C4-2B (cell line): ENCODE results near the gene DBF4B.

Experiments
- H3K27ac ChIP-seq: fragments of 450-650 bp; 2 replicates; pipeline ENCODE4 v1.5.1; 2017
- ZFX ChIP-seq: fragments of 450-650 bp; IDR thresholded peaks from 2 replicates; pipeline ENCODE4 v1.6.1; 2017
- TF ChIP-seq, protein P1 (sequence below): fragments of 450-650 bp; conservative IDR thresholded peaks from 2 replicates; pipeline ENCODE4 v1.5.1; 2017; ENCODE audit warnings: mild to moderate bottlenecking

Gene DBF4B

DNA sequence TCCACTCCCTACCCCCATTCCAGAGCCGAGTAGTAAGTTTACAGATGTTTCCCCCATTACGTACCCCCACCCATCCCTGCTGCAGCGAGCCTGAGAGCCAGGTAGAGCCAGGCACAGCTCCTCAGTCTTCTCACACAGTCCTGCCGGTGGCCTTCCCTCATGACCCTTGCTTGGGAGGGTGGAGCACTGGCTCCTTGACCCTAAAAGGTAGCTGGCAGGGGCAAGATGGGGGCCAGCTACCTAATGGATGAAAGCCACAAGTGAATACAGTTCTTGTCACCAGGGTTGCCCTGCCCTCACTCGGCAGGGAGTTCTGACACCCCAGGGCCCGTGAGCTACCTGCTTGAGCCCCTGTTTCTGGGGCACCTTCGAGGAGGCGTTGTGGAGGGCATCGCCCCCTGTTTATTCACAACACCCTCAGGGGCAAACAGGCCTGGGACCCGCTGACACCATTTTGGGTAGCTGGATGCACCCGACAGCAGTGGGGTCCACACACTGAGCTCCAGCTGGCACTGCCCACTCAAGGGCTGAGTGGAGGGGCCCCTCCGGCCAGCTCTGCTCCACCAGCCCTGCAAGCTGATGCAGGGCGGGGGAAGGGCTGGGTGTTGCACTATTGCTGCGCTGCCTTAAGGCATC, 72.5 kb downstream of the DBF4B start:
- no peak for TF ChIP-seq ZFX
- TF ChIP-seq, protein P1, sequence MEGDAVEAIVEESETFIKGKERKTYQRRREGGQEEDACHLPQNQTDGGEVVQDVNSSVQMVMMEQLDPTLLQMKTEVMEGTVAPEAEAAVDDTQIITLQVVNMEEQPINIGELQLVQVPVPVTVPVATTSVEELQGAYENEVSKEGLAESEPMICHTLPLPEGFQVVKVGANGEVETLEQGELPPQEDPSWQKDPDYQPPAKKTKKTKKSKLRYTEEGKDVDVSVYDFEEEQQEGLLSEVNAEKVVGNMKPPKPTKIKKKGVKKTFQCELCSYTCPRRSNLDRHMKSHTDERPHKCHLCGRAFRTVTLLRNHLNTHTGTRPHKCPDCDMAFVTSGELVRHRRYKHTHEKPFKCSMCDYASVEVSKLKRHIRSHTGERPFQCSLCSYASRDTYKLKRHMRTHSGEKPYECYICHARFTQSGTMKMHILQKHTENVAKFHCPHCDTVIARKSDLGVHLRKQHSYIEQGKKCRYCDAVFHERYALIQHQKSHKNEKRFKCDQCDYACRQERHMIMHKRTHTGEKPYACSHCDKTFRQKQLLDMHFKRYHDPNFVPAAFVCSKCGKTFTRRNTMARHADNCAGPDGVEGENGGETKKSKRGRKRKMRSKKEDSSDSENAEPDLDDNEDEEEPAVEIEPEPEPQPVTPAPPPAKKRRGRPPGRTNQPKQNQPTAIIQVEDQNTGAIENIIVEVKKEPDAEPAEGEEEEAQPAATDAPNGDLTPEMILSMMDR, result no peak
- no peak overlapping the region for H3K27ac ChIP-seq

DNA sequence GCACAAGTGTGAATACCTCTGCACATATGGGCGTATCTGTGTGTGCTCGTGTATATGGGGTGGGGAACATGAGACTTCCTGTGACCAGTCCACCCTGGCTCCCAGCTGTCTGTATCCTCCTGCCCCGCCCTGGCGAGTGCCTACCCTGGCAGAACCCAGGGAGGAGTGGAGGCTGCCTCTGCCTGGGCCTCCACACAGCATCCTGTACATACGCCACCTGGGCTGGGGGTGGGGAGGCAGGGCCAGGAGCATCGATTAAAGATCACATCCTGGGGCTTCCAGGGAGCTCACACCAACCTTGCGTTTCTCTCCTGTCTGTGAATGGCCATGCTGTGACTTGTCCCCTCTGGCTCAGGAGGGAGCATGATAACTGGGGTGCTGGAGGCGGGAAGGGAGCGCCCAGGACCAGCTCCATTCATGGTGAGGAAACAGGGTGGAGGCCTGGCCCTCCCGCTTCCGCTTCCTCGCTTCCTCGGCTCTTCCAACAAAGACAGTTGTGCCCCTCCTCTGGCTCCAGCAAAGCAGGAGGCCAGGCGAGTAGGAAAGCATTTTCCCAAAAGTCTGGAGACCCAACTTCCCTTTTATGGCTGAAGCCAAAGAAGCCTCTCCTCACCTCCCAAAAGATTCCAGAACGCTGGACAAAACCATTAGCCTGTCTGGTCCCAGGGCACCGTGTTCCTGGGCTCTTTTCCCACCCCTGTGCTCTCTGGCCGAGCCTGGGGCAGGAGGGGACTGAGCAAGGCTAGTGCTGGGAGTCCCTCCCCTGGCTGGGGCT, 73.3 kb downstream of the DBF4B start:
- TF ChIP-seq, protein P1, result no peak
- no peak for TF ChIP-seq ZFX
- no peak overlapping the region for H3K27ac ChIP-seq

DNA sequence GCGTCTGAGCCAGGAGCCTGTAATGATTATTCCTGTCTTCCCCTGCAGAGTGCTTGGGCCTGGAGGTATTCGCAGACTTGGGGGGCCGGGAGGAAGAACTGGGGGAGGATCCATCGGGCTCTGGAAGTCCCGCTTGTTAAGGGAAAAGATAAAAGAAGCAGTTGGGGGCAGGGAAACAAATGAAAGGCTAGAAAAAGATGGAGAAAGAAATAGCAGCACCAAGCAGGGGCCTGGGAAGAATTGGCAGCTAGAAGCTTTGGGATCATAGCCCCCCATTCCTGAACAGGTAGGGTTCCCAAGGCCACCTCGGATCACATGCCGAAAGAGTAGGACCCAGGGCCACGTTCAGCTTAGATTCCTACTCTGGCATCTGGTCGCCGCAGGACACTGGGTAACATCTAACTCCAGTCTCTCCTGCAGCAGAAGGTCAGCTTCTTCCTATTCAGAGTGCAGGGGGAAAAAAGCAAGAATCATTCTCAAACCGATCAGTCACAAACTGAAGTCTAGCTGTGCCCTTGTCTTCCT, 73.9 kb downstream of the DBF4B start:
- no peak overlapping the region for H3K27ac ChIP-seq
- TF ChIP-seq, protein P1, result no peak
- no peak for TF ChIP-seq ZFX

DNA sequence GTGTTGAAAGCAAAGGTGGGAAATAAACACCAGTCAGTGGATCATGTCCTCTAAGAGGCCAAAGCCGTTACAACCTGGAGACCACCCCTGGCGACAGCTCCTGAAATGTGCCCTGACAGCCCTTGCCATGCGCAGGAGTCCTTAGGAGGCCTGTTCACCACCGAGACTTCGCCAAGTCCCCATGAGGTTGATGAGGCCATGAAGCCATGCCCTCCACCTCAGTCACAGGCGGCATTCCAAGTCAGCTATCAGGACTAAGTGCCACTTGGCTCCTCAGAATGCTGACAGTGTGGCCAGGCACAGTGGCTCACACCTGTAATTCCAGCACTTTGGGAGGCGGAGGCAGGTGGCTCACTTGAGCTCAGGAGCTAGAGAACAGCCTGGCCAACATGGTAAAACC, 77.5 kb downstream of the DBF4B start:
- TF ChIP-seq, protein P1, result no peak
- no peak for TF ChIP-seq ZFX
- no peak overlapping the region for H3K27ac ChIP-seq

DNA sequence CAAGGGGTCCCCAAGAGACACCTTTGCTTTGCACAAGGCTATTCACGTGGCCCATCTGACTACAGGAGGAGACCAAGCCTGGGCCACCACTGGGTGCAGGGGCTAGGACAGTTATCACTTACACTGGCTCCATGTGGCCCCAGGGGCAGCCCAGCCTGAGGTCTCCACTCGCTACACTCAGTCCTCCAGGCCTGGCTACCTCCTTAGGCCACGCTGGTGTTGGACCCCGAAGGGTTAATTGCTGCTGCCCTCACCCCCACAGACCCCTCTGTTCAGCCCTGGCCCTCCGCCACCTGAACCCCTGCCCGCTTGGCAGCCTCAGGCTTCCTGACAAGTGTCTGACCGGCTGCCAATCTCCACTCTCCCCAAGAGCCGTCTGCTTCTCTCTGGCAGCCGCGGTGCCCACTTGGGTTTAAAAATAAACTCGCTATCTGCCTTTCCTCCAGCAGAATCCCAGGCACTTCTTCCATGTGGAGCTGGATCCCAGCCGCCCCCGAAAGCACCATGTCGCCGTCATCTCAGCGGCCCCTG, 78.2 kb downstream of the DBF4B start:
- H3K27ac ChIP-seq, result no peak overlapping the region
- TF ChIP-seq, protein P1, result no peak
- no peak for TF ChIP-seq ZFX

DNA sequence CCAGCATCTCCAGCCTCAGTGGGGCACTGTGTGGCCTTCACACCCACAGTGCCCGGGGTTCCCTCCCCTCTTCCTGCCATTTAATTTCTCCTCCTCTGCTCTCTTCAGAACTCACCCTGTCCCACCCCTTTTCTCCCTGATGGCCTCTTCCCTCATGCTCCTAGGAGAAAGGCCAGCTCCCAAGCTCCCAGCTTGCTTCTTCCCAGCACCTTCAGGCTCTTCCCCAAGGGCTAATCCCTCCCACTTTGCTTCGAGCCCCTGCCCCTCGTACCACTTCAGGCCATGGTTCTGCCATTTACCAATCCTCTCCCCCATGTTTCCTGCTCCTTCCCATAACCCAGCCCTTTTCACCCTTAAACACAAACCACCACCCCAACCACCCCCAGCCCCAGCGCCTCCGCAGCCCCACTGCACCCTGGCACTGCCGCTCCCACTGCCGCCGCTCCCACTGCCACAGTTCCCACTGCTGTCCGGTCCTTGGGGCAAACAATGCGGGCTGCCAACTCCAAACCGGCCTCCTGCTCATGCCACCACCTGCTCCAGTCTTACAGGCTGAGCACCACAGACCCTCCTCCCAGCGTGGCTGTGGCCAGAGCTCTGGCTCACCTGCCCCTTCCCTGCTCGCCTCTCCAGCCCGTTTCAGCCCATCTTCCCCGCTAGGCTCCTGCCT, 78.9 kb downstream of the DBF4B start:
- no peak overlapping the region for H3K27ac ChIP-seq
- TF ChIP-seq ZFX, result no peak
- TF ChIP-seq, protein P1, result no peak

DNA sequence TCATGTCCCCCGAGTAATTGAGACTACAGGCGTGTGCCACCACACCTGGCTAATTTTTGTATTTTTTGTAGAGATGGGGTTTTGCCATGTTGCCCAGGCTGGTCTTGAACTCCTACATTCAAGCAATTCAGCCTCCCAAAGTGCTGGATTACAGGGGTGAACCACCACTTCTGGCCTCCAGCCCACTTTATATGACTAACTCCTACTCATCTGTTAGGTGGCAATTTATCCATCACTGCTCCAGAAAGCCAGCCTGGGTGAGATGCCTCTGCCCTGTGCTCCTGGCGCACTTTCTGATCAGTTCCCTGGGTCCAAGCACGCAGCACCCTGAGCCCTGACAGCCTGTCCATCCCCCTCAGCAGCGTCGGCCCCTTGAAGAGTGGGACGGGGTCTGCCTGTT, 79.7 kb downstream of the DBF4B start:
- H3K27ac ChIP-seq, result no peak overlapping the region
- TF ChIP-seq, protein P1, result no peak
- TF ChIP-seq ZFX, result no peak
